HG02588 (cell line): Measurements from ENCODE around the gene AQP10.
"Not testable (repeated sequence)": the region's sequence is repeated elsewhere in the genome, so short reads cannot be mapped to it uniquely, and the experiment has no call there.

ENCODE experiments used
- ATAC-seq: cut with Tn5 transposase; IDR thresholded peaks from one replicate; pipeline ENCODE4 v1.9.1; 2021; ENCODE audit warnings: mild to moderate bottlenecking, moderate library complexity; ENCODE audit not compliant: unreplicated experiment

AQP10 gene

DNA sequence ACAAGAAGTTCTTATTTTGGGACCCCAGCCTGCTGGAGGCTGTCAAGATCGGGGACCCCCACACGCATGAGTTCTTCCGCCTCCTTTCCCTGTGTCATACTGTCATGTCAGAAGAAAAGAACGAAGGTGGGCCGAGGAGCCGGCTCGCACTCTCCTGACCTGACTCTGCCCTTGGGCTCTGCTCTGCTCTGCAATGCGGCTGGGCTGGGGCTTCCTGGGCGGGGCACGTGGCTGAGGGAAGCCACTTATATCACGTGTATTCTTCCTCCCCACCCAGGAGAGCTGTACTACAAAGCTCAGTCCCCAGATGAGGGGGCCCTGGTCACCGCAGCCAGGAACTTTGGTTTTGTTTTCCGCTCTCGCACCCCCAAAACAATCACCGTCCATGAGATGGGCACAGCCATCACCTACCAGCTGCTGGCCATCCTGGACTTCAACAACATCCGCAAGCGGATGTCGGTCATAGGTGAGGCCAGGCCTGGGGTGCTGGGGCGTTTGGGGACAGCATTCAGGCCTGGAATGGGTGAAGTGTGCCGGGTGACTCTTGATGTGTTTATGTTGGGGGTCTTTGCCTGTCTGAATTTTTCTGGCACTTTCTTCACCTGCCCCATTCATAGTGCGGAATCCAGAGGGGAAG lies 22.1 kb downstream of the AQP10 start:
- ATAC-seq = no peak

DNA sequence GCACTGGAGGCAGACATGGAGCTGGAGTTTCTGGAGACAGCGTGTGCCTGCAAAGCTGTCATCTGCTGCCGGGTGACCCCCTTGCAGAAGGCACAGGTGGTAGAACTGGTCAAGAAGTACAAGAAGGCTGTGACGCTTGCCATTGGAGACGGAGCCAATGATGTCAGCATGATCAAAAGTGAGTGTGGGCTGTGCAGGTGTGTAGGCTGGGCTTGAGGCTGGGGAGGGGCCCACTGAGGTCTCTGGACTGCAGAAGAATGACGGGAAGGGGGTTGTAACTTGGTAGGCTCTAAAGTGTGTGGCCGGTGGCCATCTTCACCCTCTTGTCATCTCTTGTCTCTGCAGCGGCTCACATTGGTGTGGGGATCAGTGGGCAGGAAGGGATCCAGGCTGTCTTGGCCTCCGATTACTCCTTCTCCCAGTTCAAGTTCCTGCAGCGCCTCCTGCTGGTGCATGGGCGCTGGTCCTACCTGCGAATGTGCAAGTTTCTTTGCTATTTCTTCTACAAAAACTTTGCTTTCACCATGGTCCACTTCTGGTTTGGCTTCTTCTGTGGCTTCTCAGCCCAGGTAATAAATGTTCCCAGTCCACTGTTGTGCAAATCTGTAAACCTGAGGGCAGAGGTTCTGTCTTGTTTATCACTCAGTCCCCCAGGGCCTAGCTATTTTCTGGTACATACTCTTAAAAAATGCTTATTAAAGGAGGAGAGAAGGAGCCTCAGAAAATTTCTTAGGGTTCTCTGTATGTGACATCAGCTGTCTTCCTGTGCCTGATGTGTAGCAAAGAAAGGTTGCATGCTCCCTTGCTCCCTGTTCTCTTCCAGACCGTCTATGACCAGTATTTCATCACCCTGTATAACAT lies 24.3 kb downstream of the AQP10 start:
- ATAC-seq = no peak

GRCh38 chr1:154346276-154346917 lies 25.5 kb downstream of the AQP10 start:
- ATAC-seq = no peak

DNA sequence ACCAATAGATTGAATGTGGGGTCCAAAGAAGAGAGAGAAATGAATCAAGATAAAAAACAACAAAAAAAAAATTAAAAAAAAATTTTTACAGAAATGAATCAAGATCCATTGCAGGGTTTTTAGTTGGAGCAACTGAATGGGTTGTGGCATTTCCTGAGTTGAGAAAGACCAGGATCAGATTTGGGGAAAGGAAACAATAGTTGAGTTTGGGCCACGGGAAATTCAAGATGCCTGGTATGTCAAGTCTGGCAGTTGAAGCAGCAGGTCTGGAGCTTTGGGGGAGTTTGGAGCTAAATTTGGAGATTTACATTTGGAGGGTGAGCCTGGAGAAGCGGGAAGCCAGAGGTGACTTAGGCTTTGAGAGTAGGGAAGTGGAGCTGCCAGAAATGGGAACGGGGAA lies 27.1 kb downstream of the AQP10 start:
- ATAC-seq = no peak

DNA sequence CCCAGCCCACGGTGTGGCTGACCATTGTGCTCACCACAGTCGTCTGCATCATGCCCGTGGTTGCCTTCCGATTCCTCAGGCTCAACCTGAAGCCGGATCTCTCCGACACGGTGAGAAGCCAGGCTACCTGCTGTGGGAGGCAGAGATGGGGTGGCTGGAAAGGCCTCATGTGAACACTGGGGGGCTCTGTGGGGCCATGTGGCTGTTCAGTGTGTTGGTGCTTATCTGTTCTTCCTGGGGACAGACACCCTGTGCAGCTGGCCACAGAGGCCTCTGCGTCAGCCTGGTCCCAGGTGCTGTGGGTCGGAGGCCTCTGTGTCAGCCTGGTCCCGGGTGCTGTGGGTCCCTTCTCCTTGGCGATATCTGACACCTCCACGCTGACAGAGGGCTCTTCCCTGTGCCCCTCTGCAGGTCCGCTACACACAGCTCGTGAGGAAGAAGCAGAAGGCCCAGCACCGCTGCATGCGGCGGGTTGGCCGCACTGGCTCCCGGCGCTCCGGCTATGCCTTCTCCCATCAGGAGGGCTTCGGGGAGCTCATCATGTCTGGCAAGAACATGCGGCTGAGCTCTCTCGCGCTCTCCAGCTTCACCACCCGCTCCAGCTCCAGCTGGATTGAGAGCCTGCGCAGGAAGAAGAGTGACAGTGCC lies 27.7 kb downstream of the AQP10 start:
- no peak for ATAC-seq

GRCh38 chr1:154349121-154349520 lies 28.2 kb downstream of the AQP10 start:
- ATAC-seq = no peak

- ATAC-seq = no peak
Observed at GRCh38 chr1:154350383-154350782, 29.5 kb downstream of the AQP10 start.

GRCh38 chr1:154351363-154352068 lies 30.6 kb downstream of the AQP10 start:
- ATAC-seq = no peak

GRCh38 chr1:154352245-154352580 lies 31.3 kb downstream of the AQP10 start:
- no peak for ATAC-seq

DNA sequence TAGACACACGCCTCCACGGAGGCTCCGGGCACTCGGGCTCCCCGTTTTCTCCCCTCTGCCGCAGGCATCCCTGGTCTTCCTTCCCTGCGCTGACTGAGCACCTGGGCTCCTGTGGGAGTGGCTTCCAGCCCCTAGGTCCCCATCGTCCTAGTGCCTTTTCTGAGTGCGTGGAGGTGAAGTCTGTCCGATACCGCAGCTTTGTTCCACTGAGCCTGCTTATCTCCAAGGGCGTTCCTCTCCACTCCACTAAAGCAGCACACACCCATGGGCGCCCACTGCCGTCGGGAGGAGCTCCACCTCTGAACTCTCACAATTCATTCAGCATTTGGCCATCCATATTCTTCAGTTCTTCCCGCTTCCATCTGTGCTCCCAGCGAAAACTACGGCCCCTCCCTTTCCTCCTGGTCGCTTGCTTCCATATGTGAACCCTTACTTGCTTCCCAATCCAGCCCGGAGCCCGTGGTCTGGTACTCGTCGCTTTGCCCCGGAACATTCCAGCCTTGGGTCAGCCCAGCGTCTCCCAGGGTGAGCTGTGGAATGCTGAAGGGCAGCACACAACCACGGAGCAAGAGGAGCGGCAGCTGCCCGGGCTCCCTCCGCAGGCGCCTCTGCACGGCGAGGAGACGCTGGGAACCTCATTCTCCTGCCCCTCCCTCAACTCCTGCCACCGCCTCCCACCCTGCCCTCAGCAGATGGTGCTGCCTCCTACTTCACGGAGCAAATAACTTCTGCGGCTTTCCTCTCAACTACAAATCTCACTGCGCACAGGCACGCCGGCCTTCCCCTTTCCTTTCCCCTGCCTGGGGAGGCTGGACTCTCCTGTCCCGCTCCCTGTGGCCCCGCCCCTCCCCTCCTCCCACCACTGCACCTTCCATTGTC lies 31.9 kb downstream of the AQP10 start:
- peak; percentile 57 for ATAC-seq

DNA sequence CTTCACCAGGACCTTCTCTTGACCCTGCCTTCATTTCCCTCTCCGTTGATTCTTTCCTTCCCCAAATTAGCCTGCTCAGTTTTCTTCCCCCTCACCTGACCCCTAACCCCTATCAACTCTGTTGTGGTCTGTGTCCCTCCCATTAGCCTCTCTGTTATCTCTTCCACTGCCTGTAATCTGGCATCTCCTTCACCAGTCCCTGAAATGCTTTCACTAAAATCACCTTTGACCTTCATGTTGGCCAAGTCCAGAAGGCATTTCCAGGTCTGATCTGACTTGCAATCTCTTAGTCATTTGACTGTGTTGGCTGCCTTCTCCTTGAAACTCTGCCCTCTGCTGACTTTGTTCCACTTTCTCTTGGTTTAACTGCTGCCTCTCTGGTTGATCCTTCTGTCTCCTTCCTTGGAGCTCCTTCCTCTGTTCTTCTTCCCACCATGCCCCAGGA lies 32.6 kb downstream of the AQP10 start:
- ATAC-seq = peak; percentile 30

- ATAC-seq = no peak
Observed at GRCh38 chr1:154353966-154354365, 33.1 kb downstream of the AQP10 start.

- no peak for ATAC-seq
Observed at GRCh38 chr1:154358519-154358918, 37.6 kb downstream of the AQP10 start.

DNA sequence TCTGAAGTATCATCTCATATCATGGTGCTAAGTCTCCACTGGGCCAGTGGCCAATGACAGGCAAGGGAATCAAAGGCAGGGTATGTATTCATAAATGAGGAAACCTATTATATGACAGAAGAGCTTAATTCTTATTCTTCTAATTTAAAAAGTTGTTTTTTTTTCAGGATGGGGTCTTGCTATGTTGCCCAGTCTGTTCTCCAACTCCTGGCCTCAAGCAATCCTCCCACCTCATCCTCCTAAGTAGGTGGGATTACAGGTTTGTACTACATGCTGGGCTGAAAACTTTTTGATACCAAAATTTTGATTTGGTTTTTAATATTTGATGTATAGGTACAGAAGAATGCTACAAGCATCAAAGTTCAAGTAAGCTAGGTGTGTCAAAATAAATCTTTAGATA lies 39.4 kb downstream of the AQP10 start:
- ATAC-seq = no peak

DNA sequence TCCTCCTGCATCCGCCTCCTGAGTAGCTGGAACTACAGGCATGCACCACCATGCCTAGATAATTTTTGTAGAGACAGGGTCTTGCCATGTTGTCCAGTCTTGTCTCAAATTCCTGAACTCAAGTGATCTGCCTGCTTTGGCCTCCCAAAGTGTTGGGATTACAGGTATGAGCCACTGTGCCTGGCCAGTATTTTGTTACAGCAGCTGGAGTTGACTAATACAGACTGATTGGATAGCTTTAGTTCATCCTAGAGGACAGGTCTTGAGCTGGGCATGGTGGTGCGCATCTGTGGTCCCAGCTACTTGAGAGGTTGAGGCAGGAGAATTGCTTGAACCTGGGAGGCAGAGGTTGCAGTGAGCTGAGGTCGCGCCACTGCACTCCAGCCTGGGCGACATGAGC lies 40.0 kb downstream of the AQP10 start:
- not testable (repeated sequence) for ATAC-seq

GRCh38 chr1:154361357-154361756 lies 40.5 kb downstream of the AQP10 start:
- no peak for ATAC-seq

DNA sequence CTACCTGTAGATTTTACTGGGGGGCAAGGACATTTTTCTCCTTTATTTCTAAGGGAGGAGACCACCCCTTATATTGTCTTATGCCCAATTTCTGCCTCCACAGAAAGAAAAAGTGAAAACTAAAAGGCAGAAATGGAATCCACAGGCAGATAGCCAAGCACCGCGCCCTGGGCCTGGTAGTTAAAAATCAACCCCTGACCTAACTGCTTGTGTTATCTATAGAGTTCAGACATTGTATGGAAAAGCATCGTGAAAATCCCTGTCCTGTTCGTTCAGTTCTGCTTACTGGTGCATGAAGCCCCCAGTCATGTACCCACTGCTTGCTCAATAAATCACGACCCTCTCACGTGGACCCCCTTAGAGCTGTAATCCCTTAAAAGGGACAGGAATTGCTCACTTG lies 50.5 kb downstream of the AQP10 start:
- no peak for ATAC-seq

GRCh38 chr1:154373777-154374357 lies 53.0 kb downstream of the AQP10 start:
- not testable (repeated sequence) for ATAC-seq
